ENCODE measurements around the gene CENPK. TPM values are rescaled to one million over a fixed set of nuclear protein-coding genes. Genes with fewer than 3 reads are reported as not detected.
"Not testable (repeated sequence)": the region's sequence is repeated elsewhere in the genome, so short reads cannot be mapped to it uniquely, and the experiment has no call there.

Gene CENPK
- total and polyA plus RNA-seq, 10 donors: 7.6 to 16.9 (median 9.6) TPM

DNA sequence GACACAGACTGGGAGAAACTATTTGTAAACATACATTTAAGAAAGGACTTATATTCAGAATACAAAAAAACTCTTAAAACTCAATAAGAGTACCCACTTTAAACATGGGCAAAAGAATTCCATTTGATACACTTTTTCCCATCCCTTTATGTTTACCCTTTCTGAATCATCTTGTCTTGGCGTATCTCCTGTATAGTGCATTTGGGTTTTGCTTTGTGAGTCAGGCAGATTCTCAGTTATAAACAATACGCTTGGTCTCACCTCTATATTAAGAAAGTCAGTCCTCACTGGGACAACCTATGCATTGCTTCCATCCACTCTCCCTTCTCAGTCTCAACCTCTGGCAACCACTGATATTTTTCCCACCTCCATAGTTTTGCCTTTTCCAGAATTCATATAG lies 54.0 kb downstream of the CENPK start:
- intact Hi-C loops (cut with DNase I; ENCODE audit: low total_unique reads): no loop called here
- no peak overlapping the region for H3K27ac ChIP-seq
- no peaks in the 10 kb centered on the region for H3K9me3 ChIP-seq
- TF ChIP-seq POLR2AphosphoS5 (IDR thresholded peaks at IDR 0.05) (no peak), CTCF (IDR thresholded peaks at IDR 0.05 in 8 of 11, conservative IDR thresholded peaks at IDR 0.05 in 3 of 11) (no peak), POLR2A (IDR thresholded peaks at IDR 0.05) (no peak)
- no peaks in the 10 kb centered on the region for H3K27me3 ChIP-seq (replicated peaks in 1 of 7)
- WGBS, 5 donors: 96 to 99% (median 97%) methylated on average over 2 of the region's 2 CpGs
- H3K36me3 ChIP-seq: no peaks in the 10 kb centered on the region
- no peak overlapping the region for H3K4me3 ChIP-seq
- DNase-seq: no peak
- H3K4me1 ChIP-seq: no peaks in the 10 kb centered on the region

GRCh38 chr5:65506961-65507360 lies 56.0 kb downstream of the CENPK start:
- no peak overlapping the region for H3K27ac ChIP-seq
- intact Hi-C loops (cut with DNase I; ENCODE audit: low total_unique reads): no loop called here
- WGBS, 5 donors: 66 to 91% (median 73%) methylated on average over 3 of the region's 3 CpGs

DNA sequence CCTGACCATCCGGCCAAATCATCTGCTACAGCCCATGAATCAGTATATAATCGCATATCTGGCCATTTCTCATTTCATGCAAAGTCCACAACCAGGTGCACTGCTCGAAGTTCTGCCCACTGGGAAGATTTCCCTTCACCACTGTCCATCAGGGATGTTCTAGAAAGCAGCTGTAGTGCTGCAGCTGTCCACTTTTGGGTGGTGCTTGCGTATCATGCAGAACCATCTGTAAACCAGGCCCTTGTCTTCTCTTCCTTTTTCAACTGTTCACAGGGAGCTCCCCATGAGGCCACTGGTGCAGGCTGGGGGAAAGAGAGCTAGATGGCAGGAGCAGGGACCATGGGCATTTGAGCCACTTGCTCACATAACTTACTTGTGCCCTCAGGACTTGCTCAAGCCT lies 73.8 kb downstream of the CENPK start:
- TF ChIP-seq POLR2A (IDR thresholded peaks at IDR 0.05) (no peak), CTCF (IDR thresholded peaks at IDR 0.05 in 8 of 11, conservative IDR thresholded peaks at IDR 0.05 in 3 of 11) (no peak), POLR2AphosphoS5 (IDR thresholded peaks at IDR 0.05) (no peak)
- no peak overlapping the region for H3K4me3 ChIP-seq
- no peaks in the 10 kb centered on the region for H3K27me3 ChIP-seq (replicated peaks in 1 of 7)
- H3K27ac ChIP-seq: no peak overlapping the region
- 88 to 96% (median 95%) methylated on average over 4 of the region's 4 CpGs for WGBS, 5 donors
- no peak for DNase-seq
- intact Hi-C loops (cut with DNase I; ENCODE audit: low total_unique reads): loop anchor here (10.0 kb wide), 2 partner anchors 384 to 854 kb away; no protein-coding TSS in a partner anchor
- no peaks in the 10 kb centered on the region for H3K36me3 ChIP-seq
- no peaks in the 10 kb centered on the region for H3K4me1 ChIP-seq
- H3K9me3 ChIP-seq: no peaks in the 10 kb centered on the region

More at GRCh38 chr5:65506961-65507360, 56.0 kb downstream of the CENPK start:
- no peak for TF ChIP-seq POLR2AphosphoS5 (IDR thresholded peaks at IDR 0.05)
- no peak for TF ChIP-seq CTCF (IDR thresholded peaks at IDR 0.05 in 8 of 11, conservative IDR thresholded peaks at IDR 0.05 in 3 of 11)
- TF ChIP-seq POLR2A (IDR thresholded peaks at IDR 0.05): no peak
- no peaks in the 10 kb centered on the region for H3K27me3 ChIP-seq (replicated peaks in 1 of 7)
- DNase-seq: no peak
- no peaks in the 10 kb centered on the region for H3K9me3 ChIP-seq
- H3K4me3 ChIP-seq: no peak overlapping the region
- H3K36me3 ChIP-seq: no peaks in the 10 kb centered on the region
- H3K4me1 ChIP-seq: no peaks in the 10 kb centered on the region

GRCh38 chr5:65488038-65488687 lies 74.8 kb downstream of the CENPK start:
- H3K4me3 ChIP-seq; DNase-seq; H3K27me3 ChIP-seq (replicated peaks in 1 of 7); H3K27ac ChIP-seq; H3K4me1 ChIP-seq; H3K9me3 ChIP-seq; H3K36me3 ChIP-seq: not testable (repeated sequence)
- intact Hi-C loops (cut with DNase I; ENCODE audit: low total_unique reads): loop anchor here (10.0 kb wide), 2 partner anchors 383 to 853 kb away; no protein-coding TSS in a partner anchor
- WGBS, 5 donors: 83 to 93% (median 88%) methylated on average over 7 of the region's 7 CpGs

GRCh38 chr5:65486803-65487202 lies 76.2 kb downstream of the CENPK start:
- H3K9me3 ChIP-seq; H3K27ac ChIP-seq; DNase-seq; H3K4me3 ChIP-seq; H3K36me3 ChIP-seq; H3K27me3 ChIP-seq (replicated peaks in 1 of 7): not testable (repeated sequence)
- intact Hi-C loops (cut with DNase I; ENCODE audit: low total_unique reads): loop anchor here (10.0 kb wide), 2 partner anchors 382 to 852 kb away; no protein-coding TSS in a partner anchor
- WGBS, 5 donors: 92 to 98% (median 95%) methylated on average over 2 of the region's 2 CpGs
- peaks cover 4 to 19% (median 8%) of the 10 kb centered on the region in 6 donors for H3K4me1 ChIP-seq
